HG03066 (cell line): Measurements from ENCODE around the gene PHF12.

Experiments used
- ATAC-seq: cut with Tn5 transposase; IDR thresholded peaks from one replicate; pipeline ENCODE4 v1.9.1; 2021; ENCODE audit warnings: low read depth; ENCODE audit not compliant: unreplicated experiment

The PHF12 gene

DNA sequence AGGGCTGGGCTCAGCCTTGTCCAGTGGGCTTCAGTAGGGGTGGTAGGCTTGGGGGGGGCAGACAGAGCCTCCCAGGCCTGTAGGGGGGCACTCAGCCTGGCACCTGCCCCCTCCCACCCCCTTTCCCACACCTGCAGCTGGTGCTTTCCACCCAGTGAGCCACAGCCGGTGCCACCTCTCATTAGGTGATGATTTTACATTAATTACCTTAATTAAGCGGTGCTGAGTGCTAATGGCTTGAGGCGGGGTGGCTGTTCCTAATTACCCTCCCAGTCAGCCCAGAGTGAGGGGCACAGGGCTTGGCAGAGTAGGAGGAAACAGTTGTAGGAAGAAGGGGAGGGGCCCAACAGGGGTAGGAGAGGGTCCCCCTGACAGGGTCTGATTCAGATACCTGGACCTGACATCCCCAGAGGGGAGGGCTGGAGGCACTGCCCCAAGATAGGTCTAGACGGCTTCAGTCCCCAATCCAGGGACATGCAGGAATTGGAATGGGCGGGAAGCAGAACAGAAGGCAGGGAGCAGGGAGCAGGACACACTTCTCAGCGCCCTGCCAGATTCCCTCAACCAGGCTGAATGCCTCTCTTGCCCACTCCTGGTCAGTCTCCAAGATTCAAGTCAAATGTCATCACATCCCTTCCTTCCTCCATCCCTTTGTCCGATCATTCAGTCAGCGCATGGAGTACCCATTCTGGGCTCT lies 26.5 kb upstream of the PHF12 start:
- ATAC-seq: no peak

DNA sequence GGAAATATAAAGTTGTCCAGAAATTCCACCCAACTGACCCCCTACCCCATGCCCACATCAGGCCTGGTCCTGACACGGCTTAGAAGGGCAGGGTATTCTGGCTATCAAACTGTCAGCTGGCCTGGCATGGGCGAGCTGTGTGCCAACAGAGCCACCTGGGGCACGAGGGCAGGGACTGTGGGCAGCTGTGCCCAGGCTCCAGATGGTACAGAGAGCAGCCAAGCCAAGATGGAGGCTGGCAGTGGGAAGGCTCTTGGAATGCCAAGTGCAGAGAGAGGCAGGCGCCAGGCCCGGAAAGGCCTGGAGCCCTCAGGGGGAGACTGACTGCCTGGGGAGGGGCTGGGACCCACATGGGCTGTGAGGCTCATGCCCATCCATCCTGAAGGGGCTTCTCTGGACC lies 24.3 kb upstream of the PHF12 start:
- ATAC-seq: no peak

DNA sequence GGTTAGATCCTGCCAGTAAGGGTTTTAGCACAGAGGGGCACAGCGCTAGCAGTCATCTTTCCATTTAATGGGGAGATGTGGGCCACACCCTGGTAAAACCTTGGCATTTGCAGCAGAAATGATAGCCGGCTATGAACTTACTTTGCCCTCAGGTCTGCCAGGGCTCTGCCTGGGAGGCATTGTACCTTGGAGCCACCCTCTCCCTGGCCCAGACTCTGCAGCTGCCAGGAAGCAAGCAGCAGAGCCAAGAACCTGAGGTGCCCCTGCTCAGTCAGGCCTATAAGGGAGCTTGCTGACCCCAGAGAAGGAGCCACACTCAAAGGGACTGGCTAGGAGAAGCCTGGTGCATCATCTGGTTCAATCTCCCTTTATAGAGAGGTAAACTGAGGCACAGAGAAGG lies 23.7 kb upstream of the PHF12 start:
- no peak for ATAC-seq

DNA sequence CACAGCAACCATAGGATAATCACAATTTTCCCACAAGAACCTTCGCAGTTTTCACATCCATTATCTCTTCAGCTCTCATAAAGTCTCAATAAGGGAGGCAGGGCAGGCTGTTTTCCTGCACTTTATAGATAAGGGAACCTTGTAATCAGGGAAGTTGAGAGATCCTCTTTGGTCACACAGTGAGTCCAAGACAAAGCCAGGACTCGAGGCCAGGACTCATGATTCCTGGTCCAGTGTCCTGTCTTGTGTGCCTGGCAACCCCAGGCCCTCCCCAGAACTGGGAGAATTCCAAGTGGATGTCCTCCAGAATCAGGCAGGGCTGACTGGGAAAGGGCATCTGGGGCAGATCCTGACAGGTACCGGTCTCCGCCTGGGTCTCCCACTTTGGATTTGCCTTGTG lies 23.1 kb upstream of the PHF12 start:
- no peak for ATAC-seq

DNA sequence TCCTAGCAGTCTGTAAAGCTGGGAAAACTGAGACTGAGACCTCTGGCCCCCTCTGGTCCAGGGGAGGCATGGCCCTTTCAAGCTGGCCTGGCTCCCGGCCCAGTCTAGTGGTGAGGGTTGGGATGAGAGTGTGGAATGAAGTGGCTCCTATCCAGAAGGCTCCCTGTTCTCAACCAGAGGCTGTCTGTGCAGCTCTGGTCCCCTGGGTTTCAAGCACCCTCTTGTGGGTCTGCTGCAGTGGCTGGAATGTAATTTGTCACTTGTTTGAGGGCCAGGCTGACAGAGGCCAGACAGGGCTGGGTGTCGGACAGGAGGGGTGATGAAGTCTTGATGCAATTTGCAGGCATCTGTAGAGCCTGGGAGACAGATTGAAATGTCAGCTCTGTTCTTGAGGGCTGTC lies 22.1 kb upstream of the PHF12 start:
- ATAC-seq: no peak

DNA sequence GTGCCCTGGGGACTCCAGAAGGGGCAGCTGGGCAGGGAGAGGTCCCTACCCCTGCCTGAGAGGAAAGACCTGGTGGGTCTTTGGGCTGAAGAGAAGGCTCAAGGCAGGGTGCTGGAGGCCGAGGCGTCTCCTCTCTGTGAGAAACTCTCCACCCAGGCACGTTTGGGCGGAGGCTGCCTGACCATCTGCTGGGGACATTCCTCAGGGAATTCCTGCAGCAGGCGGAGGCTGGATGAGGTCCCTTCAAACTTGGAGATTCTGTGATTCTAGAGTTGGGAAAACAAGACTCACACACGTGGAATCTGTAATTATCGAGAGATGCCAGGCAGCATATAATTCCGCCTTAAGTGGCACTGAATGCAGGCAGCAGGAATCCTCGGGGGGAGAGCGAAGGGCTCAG lies 21.1 kb upstream of the PHF12 start:
- no peak for ATAC-seq

DNA sequence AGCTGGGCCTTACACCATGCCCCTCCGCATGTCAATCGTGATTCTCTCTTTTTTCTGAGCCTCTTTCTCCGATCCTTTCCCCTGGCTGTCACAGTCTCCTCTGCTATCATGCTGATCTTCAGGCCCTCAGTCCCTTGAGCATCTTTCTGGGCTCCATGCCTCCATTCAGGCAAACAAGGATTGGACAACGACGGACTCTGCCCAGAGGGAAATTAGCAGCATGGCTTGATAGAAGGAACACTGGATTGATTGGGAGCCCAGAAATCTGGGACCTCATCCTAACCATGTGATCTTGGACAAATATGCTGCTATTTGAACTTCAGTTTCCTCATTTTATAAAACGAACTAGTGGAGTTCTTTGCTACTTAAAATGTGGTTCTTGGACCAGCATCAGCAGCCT lies 19.6 kb upstream of the PHF12 start:
- ATAC-seq: no peak

DNA sequence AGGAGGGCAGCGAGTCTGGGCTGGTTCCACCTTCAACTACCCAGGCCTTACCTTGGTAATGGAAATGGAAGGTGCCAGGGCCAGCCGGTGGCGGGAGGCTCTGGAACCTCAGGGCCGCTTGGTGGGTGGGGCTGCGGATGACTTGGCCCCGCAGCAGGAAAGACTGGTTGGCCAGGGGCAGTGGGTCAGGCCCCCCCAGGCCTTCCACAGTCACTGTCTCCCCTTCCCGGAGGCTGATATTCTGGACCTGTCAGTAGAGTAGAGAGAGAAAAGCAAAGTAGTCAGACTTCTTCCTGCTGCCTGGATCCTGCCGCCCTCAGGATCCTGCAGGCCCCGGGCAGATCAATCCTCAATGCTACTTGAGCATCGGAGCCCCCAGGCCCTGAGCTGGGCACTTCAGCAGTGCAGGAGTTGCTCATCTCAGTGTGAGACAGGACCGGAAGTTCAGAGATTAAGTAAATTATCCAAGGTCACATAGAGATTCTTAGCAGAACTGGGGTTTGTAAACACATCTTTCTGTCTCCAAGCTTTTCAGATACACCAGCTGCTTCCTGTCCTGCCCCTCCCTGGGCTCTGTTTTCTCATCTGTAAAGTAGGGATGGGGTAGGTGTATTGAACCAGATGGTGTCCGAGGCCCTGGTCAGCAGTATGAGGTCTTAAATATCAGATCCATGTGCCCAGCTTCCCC lies 18.5 kb upstream of the PHF12 start:
- ATAC-seq: no peak

DNA sequence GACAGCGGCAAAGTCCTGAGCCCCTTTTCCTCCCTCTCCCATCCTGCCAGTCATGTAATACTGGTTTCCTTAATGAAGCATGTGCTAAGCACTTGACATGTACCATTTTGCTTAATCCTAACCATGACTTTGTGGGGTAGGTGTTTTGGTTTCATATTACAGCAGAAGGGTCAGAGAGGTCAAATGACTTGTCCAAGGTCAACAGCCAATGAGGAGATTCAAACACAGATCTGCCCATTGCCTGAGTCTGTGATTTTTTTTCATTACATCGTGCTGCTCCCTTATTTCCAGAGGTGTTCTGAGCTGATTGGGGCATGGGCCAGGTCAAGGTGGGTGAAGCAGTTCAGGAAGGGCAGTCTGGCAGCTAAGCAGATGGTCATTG lies 17.6 kb upstream of the PHF12 start:
- no peak for ATAC-seq

DNA sequence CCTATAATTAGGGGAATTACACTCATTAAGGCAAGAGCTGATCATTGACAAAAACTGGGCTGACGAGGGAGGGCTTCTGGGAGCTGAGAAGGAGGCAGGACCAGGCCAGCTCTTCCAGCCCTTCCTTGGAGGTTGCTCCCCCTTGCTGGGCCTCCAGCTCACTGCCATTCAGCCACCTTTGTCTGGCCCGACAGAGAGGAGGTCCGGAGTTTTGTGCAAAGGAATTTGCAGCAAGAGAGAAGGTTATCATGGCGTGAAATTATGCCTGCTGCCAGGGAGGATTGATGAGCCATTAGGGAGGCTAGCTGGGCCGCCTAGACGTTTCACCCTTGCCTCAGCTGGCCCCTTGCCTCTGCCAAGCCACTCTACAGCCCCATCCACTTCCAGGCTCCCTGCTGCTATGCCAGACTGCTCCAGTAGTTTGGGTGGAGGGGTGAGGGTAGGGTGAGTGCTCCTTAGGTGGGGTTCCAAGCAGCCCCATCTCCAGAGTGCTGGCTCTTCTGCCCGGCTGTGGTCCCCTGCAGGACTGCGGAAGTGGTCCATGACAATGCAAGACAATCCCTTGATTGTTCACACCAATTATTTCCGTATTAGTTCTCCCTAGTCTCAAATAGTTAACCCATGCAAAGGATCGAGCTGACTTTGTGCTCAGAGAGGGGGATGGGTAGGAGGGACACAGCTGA lies 17.1 kb upstream of the PHF12 start:
- ATAC-seq: no peak

DNA sequence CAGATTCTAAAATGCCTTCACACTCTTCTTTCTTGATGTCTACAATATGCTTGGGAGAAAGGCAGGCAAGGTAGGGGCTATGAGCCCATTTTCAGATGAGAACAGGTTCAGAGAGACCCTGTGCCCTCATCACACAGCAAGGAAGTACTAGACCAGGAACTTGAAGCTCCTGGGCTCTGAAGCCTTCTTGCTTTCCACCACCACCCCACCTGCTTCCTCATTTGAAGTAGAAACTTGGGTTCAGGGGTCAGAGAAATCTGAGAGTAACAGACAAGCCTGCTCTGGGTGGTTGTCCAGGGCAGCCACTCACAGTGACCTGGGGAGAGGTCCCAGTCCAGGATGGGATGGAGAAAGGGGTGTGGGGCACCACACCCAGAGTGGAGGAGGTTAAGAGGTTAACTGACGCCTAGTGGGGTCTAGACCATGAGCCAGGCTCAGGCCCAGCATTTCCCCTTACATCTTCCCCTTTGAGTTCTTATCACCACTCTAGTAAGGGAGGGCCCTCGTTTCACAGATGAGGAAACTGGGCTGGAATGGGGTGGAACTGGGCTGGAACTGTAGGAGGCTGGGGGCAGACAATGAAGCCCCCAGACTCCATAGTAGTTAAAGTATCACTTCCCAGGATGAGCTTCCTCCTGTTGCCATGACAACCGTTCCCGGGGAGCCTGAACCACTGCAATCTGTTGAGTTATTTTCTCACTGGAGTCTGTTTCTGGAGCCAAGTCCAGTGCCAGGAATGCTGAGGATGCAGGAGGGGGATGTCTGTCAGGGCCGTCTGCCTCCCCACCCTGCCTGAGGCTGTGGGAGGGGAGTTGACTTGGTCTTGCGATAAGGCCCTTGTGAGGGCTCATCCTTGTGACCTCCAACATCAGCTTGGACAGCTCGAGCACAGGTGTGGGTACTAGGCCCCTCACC lies 16.2 kb upstream of the PHF12 start:
- no peak for ATAC-seq

DNA sequence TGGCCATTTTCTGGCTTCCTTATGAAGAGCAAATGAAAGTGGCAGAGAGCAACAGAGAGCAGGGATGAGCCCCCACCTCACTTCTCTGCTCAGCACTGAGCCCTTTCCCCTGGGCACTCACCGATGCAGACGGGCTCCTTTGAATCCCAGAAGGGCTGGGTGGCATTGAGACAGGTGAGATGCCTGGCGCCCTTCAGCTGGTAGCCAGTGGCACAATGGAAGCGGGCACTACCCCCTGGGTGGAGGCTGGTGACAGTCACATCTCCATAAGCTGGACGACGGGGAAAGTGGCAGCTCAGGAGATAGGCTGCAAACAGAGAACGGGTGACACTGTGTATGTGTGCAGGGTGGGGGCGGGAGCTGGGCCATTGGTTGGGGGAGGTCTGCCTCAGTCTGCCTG lies 12.5 kb upstream of the PHF12 start:
- ATAC-seq: no peak

DNA sequence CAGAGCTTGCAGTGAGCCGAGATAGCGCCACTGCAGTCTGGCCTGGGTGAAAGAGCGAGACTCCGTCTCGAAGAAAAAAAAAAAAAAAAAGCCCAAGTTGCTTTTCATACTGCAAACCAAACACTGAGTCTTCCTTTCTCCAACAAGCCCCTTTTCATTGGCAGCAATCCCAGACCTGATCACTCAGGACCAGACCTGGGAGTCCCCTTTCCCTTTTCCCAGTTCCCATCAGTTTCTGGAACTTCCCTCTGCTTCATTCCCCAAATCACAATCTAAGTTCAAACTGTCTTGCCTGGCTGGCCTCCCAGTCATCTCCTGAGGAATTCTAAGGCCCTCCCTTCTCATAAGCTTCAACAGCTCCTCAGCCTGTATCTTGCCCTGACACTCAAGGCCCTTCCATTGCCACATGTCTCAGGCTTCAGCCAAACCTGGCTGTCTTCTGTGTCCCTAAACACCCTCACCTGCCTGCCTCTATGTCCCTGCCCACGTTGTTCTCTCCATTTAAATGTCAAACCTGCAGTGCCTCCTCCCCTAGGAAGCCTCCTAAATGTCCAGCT lies 11.8 kb upstream of the PHF12 start:
- ATAC-seq: no peak

DNA sequence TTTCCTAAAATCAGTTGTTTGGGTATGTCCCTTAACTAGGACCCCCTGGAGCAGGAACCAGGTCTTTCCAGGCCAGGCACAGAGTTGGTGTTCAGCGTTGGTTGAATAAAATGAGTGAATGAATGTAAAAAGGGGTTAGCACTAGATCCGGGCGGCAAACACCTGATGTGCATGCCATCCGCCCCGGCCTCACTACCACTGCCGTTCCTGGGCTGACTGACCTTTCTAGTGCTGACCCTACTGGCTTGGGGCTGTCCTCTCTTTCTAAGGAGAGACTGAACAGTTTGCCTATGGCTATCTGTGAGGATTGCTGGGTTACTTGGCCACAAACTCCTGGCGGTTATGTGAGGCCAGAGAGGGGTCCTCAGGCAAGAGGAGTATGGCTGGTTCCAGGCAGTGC lies 10.1 kb upstream of the PHF12 start:
- ATAC-seq: no peak

DNA sequence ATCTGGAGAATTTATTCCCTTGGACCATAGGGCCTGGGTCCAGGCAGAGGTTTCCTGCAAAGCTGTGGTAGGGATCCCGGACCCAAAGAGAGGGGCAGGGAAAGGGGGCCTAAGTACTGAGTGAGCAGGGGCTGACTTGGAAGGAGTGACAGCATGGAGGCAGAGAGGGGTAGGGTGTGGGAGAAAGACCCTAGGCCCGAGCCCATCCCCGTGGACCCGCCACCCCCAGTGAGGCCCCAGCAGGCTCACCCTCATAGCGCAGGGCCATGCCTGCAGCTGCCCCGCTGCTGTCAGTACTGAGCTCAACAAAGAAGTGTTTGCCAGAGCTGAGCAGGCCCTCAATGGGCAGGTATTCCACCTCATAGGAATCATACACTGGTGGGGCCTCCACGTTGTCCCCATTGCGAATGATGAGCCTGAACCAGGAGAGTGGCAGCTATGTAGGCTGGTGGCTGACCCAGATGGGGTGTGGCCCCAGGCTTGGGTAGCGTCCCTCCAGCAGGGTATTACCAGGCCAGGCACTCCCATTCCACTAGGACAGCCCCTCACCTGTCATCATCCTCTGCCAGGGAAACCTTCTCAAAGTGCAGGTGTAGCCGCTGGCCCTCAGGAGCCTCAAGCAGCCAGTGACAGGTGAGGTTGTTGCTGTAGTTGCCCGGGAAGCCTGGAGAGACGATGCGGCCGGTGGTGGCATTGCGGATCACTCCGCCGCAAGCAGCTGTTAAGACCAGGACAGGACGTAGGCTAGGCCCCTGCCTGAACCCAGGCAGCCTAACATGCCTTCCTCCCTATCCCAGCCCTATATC lies 9.1 kb upstream of the PHF12 start:
- no peak for ATAC-seq

DNA sequence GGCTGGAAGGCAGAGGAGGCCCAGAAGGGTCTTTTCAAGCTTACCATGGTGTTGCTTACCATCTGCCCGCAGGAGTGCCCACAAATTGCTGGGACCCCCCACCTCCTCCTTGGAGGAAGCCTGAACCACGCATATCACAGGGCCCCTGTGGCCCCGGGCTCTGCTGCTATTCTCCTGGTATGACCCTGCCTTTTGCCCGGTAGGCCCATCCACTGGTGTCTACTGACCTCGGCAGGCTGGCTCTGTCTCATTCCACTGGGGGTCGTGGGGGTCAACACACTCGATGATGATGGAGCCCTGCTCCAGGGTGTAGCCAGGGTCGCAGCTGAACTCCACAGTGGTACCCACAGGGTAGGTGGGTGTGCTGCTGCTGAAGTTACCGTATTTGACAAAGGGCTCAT lies 8.2 kb upstream of the PHF12 start:
- ATAC-seq: no peak

DNA sequence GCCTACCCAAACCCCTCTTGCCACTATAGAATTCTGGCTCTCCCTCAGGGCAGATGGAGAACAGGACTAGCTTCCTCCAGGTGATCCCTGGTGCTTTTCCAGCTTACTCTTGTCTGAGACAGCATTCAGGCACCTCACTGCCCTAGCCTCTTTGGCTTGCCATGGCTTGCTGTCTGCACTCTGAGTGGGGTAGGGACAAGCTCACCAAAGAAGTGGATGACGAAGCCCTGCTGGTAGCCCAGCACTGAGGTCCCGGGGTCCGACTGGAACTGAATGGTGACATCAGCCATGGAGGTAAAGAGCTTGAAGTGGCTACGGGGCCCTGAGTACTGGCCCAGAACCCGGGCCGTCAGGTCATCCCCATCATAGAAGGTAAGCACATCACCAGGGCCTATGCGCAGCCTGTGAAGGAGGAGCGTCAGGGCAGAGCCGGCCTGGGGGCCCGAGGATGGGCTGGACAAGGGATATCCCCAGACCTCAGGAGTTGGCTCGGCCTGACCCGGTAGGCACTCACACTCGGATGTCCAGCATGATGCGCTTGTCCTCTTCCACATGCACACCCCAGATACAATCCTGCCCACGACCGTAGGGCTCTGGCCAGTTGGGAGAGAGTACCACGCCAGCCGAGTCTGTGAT lies 7.6 kb upstream of the PHF12 start:
- ATAC-seq: no peak

DNA sequence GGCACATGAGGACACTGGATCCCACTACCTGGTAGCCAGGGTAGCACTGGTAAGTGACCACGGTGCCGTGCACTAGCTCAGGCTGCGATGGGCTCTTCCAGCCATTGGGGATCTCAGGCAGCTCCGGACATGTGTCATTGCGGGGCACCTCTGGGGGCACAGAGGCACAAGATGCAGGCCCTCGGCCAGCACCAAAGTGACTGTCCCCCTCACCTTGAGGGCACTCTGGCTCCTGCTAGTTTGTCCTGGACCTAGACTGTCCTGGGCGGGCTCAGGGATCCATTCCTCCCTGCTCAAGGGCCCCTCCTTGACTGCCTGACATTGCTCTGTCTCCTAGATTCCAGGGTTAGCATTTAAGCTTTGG lies 6.7 kb upstream of the PHF12 start:
- no peak for ATAC-seq

DNA sequence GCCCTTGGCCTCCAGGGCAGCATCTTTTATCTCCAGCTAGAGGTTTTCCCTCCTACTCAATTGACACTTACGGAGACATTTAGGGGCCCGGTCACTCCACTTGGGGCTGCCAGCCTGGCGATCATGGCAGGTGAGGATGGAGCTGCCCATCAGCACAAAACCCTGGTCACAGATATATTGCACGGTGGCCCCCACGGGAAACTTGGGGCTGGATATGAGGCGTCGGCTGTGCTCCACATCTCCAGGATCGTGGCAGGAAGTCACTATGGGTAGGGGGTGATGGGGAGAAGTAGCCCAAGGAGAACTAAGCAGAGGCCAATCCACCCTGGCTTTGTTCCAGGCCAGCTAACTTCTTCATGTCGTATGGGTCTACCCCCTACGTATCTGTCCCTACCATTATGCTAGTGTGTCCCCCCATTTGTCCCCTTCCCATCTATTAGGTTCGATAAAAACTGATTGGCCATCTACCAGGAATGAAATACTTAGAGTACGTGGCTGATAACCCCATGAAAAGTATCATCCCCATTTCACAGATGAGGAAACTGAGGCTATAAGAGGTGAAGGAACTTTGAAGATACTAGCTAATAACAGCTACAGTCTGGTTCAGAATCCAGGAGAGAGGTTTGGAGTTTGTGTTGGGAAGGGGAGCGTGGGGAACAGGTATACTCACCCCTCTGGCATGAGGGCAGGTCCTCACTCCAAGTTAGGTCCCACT lies 6.1 kb upstream of the PHF12 start:
- no peak for ATAC-seq
